SJCRH30 (cell line): ENCODE measurements around the gene TKFC. TPM values are rescaled to one million over a fixed set of nuclear protein-coding genes. Genes with fewer than 3 reads are reported as not detected.
A peak's percentile ranks its signal among the peaks of the same experiment; 100 is the strongest.

Source experiments
- DNase-seq, 2 experiments: peaks; one replicate each; pipeline ENCODE4 v3.0.0-alpha.2; 2015 to 2020
- H3K27ac ChIP-seq: fragments of 250-450 bp; sonication (Bioruptor Pico); 2 replicates; pipeline ENCODE4 v1.5.1; 2020; ENCODE audit warnings: mild to moderate bottlenecking, moderate library complexity
- H3K27me3 ChIP-seq: fragments of 250-450 bp; sonication (Bioruptor Pico); 2 replicates; pipeline ENCODE4 v1.5.1; 2020; ENCODE audit warnings: mild to moderate bottlenecking, moderate library complexity
- H3K36me3 ChIP-seq: fragments of 250-450 bp; sonication (Bioruptor Pico); 2 replicates; pipeline ENCODE4 v1.5.1; 2020; ENCODE audit warnings: mild to moderate bottlenecking, moderate library complexity
- H3K4me1 ChIP-seq: fragments of 250-450 bp; sonication (Bioruptor Pico); 2 replicates; pipeline ENCODE4 v1.5.1; 2020; ENCODE audit warnings: mild to moderate bottlenecking, moderate library complexity
- H3K4me3 ChIP-seq: fragments of 250-450 bp; sonication (Bioruptor Pico); 2 replicates; pipeline ENCODE4 v1.5.1; 2020; ENCODE audit warnings: mild to moderate bottlenecking, moderate library complexity
- H3K9me3 ChIP-seq: fragments of 250-450 bp; sonication (Bioruptor Pico); replicated peaks from 2 replicates; pipeline ENCODE4 v1.5.1; 2020; ENCODE audit warnings: mild to moderate bottlenecking, moderate library complexity
- total RNA-seq: library from RNA; depleted of rRNA; stranded (reverse); fragments of >200 nt; shearing (Covaris generic); gene quantifications from 2 replicates; pipeline ENCODE4 v1.2.3, GENCODE V29; 2014; rRNA removed

Gene TKFC, protein sequence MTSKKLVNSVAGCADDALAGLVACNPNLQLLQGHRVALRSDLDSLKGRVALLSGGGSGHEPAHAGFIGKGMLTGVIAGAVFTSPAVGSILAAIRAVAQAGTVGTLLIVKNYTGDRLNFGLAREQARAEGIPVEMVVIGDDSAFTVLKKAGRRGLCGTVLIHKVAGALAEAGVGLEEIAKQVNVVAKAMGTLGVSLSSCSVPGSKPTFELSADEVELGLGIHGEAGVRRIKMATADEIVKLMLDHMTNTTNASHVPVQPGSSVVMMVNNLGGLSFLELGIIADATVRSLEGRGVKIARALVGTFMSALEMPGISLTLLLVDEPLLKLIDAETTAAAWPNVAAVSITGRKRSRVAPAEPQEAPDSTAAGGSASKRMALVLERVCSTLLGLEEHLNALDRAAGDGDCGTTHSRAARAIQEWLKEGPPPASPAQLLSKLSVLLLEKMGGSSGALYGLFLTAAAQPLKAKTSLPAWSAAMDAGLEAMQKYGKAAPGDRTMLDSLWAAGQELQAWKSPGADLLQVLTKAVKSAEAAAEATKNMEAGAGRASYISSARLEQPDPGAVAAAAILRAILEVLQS
- 15.3 and 17.7 TPM in 2 replicates for total RNA-seq

DNA sequence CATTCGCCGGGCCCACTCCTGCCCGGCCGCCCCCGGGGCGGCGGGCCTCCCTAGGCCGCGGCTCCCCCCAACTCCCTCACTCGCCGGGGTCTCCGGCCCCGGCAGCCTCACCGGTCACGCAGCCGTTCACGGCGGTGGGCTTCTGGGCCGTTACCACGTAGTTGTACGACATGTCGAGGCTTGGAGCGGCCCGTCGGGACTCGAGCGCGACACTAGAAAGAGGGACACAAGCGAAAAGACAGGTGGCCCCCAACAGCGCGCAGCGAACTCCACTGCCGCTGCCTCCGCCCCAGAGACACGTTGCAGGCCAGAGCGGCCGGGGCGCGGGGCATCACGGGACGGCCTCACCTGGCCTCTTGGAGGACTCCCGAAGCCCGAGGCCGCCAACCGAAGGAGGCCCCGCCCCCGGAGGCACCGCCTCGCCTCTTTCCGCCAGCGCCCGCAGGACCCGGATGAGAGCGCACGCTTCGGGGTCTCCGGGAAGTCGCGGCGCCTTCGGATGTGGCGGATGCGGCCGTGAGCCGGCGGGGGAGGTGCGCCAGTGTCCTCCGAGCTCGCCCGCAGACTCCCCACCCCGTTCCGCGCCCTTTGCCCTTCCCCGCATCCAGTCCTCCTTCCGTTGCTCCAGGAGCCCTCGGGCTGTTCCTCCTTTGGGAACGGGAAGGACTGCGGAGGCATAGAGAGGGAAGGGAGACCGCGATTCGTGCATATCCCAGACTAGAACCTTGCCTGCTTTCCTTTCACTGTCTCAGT, at the start of gene TKFC, which contains the start of gene DDB1:
TSS of gene TKFC (plus strand) at position 432 of the 753 bp plus-strand sequence. CDS start 1,501 bp downstream, outside the sequence.
TSS of gene DDB1 (minus strand) at position 309 of the 753 bp plus-strand sequence. CDS start at position 172, 137 bp downstream.
- Histone ChIP-seq H3K4me1 (peaks cover 5% of the 10 kb centered on the region; the same call in 1 of the 2 replicates), H3K9me3 (no peaks in the 10 kb centered on the region), H3K4me3 (peak within 1 kb of the TSS; percentile 94), H3K36me3 (peaks cover 24% of the 10 kb centered on the region), H3K27me3 (no peaks in the 10 kb centered on the region), H3K27ac (peak within 1 kb of the TSS; percentile 75)
- DNase-seq, result peak; percentile 94 to 95

DNA sequence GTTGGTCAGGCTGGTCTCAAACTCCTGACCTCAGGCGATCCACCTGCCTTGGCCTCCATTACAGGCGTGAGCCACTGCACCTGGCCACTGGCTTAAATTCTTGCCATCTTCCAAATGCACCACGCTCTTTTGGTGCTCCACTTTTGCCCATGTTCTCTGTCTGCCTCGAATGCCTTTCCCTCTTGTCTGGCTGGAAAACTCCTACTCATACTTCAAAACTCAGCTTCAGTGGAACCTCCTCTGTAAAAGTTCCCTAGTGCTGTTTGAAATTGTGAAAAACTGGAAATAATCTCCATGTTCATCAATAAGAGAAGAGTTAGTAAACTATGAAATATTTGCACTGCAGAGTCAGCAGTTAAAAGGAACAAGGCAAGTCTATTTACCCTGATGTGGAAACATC, 49.4 kb upstream of the TKFC start:
- no peaks in the 10 kb centered on the region for H3K27me3 ChIP-seq
- H3K9me3 ChIP-seq, result no peaks in the 10 kb centered on the region
- no peak overlapping the region for H3K27ac ChIP-seq
- no peak for DNase-seq
- no peaks in the 10 kb centered on the region for H3K36me3 ChIP-seq
- H3K4me1 ChIP-seq, result no peaks in the 10 kb centered on the region
- no peak overlapping the region for H3K4me3 ChIP-seq

DNA sequence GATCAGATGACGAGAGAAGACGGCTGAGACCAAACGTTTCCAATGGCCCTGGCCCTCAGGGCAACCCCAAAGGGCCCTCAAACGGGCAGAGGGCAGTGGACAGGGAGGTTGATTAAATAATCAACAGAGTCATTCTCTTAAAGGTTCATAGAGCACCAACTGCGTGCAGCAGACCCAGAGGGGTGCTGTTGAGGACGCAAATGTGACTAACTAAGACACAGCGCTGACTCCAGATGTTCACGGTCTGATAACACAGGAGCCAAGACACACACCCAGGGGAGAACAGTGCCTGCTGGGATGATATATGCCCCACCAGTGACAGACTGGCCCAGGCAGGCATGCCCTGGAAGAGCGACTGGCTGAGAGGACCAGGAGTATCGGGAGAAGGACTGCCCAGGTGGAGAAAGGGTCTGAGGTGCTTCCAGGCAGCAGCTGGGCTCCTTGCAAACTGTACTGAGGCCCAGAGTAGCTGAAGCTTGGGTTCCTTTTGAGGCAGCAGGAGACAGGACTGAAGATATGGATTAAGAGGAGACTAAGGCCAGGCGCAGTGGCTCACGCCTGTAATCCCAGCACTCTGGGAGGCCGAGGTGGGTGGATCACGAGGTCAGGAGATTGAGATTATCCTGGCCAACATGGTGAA, 45.6 kb upstream of the TKFC start:
- no peaks in the 10 kb centered on the region for H3K4me1 ChIP-seq
- no peak overlapping the region for H3K4me3 ChIP-seq
- H3K9me3 ChIP-seq, result no peaks in the 10 kb centered on the region
- no peaks in the 10 kb centered on the region for H3K27me3 ChIP-seq
- no peaks in the 10 kb centered on the region for H3K36me3 ChIP-seq
- no peak for DNase-seq
- no peak overlapping the region for H3K27ac ChIP-seq

DNA sequence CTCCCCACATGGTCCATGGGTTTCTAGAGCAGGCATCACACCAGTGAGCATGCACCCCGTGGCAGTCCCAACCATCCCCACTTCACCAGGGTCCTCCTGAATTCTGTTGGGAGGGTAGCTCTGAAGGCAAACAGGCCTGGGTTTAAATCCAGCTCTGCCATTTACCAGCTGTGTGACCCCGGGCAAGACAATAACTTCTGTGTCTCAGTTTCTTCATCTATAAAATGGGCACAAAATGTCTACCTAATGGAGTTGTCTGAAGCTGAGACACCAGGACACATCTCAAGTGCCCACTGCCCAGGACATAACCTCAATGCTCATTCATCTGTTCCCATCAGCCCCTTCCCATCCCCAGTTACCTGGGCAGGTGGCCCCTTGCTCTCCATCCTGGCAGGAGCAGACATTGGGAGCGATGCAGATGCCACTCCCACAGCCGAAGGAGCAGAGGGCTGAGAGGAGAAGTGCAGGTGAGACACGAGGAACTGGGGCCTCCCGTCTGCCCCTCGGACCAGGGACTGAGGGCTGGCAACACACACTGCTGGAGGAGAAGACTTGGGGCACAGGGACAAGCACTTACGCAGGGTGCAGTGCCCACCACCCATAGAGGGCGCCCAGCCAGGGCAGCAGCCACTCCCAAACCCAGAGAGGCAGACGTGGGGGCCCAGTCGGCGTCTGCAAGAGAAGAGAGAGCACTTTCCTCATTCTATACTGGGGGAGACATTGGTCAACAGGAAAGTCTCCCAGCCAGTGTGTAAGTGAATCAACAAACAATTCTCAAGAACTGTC, 41.9 kb upstream of the TKFC start:
- no peak overlapping the region for H3K4me3 ChIP-seq
- no peak overlapping the region for H3K27ac ChIP-seq
- H3K27me3 ChIP-seq, result no peaks in the 10 kb centered on the region
- H3K9me3 ChIP-seq, result no peaks in the 10 kb centered on the region
- H3K4me1 ChIP-seq, result no peaks in the 10 kb centered on the region
- no peaks in the 10 kb centered on the region for H3K36me3 ChIP-seq
- DNase-seq, result no peak

DNA sequence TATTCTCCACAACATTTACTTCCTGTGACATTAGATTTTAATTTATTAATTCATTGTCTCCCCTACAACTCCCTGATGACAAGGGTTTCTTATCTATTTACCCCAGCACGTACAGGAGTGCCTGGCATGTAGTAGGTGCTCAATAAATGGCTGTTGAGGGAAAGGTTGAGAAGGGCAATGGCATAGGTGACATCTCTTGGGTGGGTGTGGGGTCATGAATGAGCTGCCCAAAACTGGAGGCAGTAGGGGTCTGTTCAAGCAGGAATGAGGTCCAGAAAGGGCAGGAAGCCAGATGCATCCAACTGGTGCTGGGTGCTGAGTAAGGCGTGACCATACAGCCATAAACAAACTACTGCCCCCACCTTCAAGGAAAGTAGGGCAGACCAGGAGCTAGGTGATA, 40.7 kb upstream of the TKFC start:
- Histone ChIP-seq H3K9me3 (no peaks in the 10 kb centered on the region), H3K27me3 (no peaks in the 10 kb centered on the region), H3K4me3 (no peak overlapping the region), H3K4me1 (no peaks in the 10 kb centered on the region), H3K27ac (no peak overlapping the region), H3K36me3 (no peaks in the 10 kb centered on the region)
- no peak for DNase-seq

DNA sequence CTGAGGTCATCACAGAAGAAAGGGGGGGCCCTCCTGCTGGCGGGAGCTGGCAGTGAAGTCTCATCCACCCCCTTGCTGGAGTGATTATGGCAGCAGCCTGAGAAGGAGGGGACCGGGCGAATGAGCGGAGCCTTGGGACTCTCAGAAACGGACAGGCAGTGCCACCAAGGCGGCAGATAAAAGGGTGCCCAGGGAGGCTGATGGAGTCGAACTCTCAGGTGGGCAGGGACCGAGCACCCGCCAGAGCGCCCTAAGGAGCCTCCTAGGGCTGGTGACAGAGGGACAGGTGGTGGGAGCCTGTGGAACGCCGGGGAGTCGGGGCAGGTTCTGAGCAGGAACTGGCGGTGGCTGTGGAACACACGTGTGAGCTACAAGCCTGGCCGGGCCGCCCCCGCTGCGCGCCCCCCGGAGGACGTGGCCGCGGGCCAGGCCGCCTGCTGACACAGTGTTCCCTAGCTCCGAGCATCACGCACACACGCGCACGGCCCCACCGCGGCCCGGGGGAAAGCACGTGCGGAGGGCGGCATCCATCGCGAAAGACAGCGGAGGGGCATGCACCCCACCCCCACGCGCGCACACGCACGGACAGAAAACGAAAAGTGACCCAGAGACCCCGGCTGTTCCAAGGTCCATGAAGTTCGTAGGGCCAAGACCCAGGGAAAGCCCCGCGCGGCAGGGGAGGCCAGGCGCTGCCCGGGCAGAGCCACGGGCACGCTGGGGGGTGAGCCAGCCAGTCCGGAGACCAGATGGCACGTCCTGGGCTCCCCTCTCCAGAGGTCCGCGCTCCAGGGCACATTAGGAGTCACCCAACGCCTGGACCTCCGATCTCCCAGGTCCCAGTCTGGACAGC, 38.9 kb upstream of the TKFC start:
- no peak for DNase-seq
- no peak overlapping the region for H3K27ac ChIP-seq
- H3K4me3 ChIP-seq, result no peak overlapping the region
- no peaks in the 10 kb centered on the region for H3K9me3 ChIP-seq
- H3K36me3 ChIP-seq, result peaks cover 3% of the 10 kb centered on the region; the same call in 1 of the 2 replicates
- no peaks in the 10 kb centered on the region for H3K27me3 ChIP-seq
- no peaks in the 10 kb centered on the region for H3K4me1 ChIP-seq

DNA sequence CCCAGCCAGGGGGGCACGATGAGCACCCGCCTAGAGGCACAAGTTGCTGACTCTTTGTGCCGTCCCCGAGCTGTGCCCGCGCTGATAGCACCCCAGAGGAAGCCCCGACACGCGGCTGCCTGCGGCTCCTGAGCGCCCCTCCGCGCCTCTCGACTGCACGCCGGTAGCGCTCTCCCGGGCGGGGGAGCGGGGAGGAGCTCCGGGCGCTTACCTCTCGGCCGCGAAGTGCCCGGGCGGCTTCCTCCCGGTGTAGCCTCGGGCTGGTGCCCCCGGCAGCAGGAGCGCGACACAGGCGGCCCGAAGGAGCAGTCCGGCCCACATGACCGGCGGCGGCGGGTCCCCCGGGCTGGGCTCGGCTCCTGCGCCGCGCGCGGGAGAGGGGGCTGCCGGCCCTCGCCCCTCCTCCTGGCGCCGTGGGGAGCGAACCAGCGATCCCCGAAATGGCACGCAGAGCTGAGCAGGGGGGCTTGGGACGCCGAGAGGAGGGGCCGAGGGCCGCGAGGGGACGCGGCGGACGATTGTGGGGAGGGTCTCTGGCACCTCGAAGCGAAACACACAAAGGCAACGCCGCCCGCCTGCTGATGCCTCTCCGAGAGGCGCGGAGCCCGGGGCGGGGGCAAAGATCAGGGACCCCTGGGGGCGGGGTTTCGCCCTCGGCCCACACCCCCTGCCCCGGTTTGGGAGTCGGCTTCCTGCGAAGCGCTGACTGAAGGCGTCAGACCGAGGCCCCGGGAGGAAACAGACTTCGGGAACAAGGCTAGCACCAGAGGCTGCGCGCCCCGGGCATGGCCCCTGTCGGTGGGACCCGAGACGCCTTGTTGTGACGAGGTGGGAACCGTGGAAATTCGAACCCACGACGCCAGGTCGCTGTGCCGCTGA, 38.1 kb upstream of the TKFC start, which contains the start of gene VWCE:
TSS of gene VWCE (minus strand) at position 600 of the 879 bp plus-strand sequence. CDS start at position 321, 279 bp downstream.
- DNase-seq, result no peak
- Histone ChIP-seq H3K27me3 (no peaks in the 10 kb centered on the region), H3K9me3 (no peaks in the 10 kb centered on the region), H3K36me3 (peaks cover 7% of the 10 kb centered on the region; the same call in 1 of the 2 replicates), H3K4me1 (no peaks in the 10 kb centered on the region), H3K4me3 (no peak within 1 kb of the TSS), H3K27ac (no peak within 1 kb of the TSS)

DNA sequence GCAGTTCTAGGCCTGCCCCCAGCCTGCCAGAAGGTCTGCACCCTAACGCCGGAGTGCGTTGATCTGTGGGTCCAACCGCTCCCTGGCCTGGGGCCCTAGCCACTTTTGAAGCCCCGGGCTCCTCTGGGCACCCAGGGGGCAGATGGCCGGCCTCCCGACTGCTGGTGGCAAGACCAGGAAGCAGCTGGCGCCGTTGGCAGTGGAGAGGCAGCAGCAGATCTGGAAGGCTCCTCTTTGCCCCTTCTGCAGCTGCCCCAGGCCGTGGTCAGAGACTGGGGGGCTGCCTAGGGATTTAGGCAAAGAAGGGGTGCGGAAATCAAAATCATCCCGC, 37.5 kb upstream of the TKFC start:
- no peaks in the 10 kb centered on the region for H3K4me1 ChIP-seq
- H3K27me3 ChIP-seq, result no peaks in the 10 kb centered on the region
- no peak overlapping the region for H3K4me3 ChIP-seq
- DNase-seq, result no peak
- no peaks in the 10 kb centered on the region for H3K9me3 ChIP-seq
- no peak overlapping the region for H3K27ac ChIP-seq
- peaks cover 11% of the 10 kb centered on the region for H3K36me3 ChIP-seq

DNA sequence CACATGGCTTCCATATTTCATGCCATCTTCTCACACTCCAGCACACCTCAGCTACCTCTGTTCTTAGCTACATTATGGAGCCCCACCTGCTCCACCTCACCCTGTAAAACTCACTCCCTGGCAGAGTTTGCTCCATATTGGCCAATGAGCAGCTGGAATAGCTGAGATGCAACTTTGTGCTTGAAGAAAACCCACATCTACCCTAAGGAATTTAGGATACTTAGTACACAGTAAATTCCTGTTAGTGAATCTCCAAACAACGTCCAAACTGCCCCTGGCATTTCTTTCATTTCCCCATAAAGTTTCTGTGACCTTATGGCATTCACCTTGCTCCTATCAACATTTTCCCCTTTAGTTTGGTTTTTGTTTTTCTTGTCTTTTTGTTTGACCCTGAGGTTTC, 35.7 kb upstream of the TKFC start:
- DNase-seq, result no peak
- H3K4me1 ChIP-seq, result no peaks in the 10 kb centered on the region
- H3K9me3 ChIP-seq, result no peaks in the 10 kb centered on the region
- no peaks in the 10 kb centered on the region for H3K27me3 ChIP-seq
- no peak overlapping the region for H3K4me3 ChIP-seq
- no peak overlapping the region for H3K27ac ChIP-seq
- H3K36me3 ChIP-seq, result peaks cover 28% of the 10 kb centered on the region

DNA sequence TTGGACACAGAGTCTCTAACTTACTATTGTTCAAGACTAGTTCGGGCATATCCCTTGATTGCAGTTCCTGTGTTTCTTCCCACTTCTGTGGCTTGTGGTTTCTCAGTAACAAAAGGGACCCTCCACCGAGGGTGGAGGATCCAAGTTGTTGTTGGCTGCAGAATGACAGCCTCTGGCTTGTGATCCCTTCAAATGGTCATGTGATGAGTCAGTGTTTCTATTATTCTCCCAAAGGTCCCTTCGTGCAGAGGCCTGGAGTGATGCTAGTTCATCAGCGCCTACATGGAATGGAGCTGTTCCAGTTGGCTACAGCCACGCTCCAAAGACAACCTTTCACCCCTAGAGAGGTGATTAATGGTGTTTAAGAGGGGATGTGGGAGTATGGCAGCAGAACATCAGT, 35.3 kb upstream of the TKFC start:
- peak in 1 of 2 experiments; percentile 16 for DNase-seq
- H3K27ac ChIP-seq, result no peak overlapping the region

DNA sequence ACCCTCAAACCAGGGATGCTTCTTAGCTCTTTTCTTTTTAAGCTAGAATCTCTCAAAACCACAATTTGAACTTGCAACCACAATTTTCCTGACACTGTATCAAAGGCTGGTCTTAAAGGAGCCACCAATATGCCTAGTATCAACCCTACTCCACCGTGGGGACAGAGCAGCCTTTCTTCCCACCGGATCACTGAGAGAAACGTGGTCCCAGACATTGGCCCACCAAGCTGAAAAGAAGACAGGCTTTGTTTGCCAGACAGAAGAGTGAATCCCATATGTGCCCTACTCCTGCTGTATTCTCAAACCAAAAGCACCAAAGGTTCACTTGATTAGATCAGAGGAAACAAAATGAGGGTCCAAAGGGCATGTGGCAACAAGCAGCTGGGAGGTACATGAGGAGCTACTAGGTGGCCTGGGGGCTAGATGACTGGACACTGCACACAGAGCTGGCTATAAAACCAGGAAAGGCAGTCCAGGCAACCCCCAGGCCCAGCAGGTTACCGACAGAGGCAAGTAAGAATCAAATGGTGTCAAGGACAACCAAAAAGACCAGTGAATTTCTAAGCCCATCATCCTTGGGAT, 34.3 kb upstream of the TKFC start:
- H3K36me3 ChIP-seq, result peaks cover 35% of the 10 kb centered on the region
- no peak for DNase-seq
- H3K27me3 ChIP-seq, result no peaks in the 10 kb centered on the region
- no peaks in the 10 kb centered on the region for H3K9me3 ChIP-seq
- H3K4me1 ChIP-seq, result no peaks in the 10 kb centered on the region
- H3K27ac ChIP-seq, result no peak overlapping the region
- no peak overlapping the region for H3K4me3 ChIP-seq

More for the DNA sequence above, 35.3 kb upstream of the TKFC start:
- H3K27me3 ChIP-seq, result no peaks in the 10 kb centered on the region
- H3K36me3 ChIP-seq, result peaks cover 31% of the 10 kb centered on the region
- no peaks in the 10 kb centered on the region for H3K4me1 ChIP-seq
- H3K9me3 ChIP-seq, result no peaks in the 10 kb centered on the region
- no peak overlapping the region for H3K4me3 ChIP-seq

DNA sequence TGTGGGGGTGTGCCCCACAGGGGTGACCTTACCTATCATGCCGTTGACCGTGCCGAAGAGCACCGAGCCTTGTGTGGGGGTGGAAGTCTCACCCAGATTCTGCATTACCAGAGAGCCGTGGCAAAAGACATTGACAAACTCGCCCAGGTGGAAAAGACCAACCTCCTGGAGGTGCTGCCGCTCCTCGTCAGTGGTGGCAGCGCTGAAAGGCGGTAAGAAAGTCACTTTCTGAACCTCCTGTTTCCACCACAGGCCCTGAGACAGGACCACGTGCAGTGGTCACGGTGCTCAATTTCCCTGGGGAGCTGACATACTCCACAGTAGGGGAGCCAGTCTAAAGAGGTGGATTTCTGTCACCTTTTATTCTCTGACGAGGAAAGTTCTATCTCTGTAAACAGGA, 30.5 kb upstream of the TKFC start:
- H3K27ac ChIP-seq, result no peak overlapping the region
- H3K4me1 ChIP-seq, result no peaks in the 10 kb centered on the region
- no peak overlapping the region for H3K4me3 ChIP-seq
- no peaks in the 10 kb centered on the region for H3K27me3 ChIP-seq
- H3K9me3 ChIP-seq, result no peaks in the 10 kb centered on the region
- H3K36me3 ChIP-seq, result peaks cover 60% of the 10 kb centered on the region
- DNase-seq, result no peak
